ENCODE data around the gene TH.

TH gene

DNA sequence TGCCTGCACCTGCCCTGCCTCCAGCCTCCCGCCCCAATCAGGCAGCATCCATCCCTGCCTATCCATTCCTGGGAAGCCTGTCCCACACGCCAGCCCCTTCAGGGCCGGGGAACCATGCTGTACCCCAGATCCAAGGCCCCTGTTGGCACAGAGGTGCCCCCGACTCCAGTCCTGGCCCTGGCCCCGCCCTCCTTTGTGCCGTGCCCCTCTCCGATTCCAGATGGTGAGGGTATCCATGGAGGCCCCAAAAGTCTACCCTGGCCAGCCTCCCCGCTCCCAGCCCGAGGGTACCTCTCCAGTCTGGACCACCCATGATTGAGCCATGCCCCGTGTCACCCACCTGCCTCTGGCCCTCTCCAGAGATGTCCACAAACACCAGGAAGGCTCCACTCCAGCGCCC lies 2.7 kb upstream of the TH start:
- no peak overlapping the region for H3K27ac ChIP-seq (ENCODE audit: low read depth, low read length, poor library complexity, severe bottlenecking)
- no peaks in the 10 kb centered on the region for H3K9me2 ChIP-seq (ENCODE audit: low read depth, low read length)
- H3K9ac ChIP-seq (ENCODE audit: low read length): no peak overlapping the region
- H4K20me1 ChIP-seq (ENCODE audit: insufficient read depth, low read length): no peaks in the 10 kb centered on the region
- no peak overlapping the region for H3K4me2 ChIP-seq (ENCODE audit: low read length)
- H3K27me3 ChIP-seq (ENCODE audit: insufficient read depth, low read length): peaks cover 8% of the 10 kb centered on the region; the same call in 1 of the 2 replicates
- H3K4me1 ChIP-seq (ENCODE audit: insufficient read depth, low read length, severe bottlenecking): no peaks in the 10 kb centered on the region
- no peak for TF ChIP-seq EZH2 (IDR thresholded peaks at IDR 0.05; ENCODE audit: borderline replicate concordance, low read length)
- TF ChIP-seq, protein P1, sequence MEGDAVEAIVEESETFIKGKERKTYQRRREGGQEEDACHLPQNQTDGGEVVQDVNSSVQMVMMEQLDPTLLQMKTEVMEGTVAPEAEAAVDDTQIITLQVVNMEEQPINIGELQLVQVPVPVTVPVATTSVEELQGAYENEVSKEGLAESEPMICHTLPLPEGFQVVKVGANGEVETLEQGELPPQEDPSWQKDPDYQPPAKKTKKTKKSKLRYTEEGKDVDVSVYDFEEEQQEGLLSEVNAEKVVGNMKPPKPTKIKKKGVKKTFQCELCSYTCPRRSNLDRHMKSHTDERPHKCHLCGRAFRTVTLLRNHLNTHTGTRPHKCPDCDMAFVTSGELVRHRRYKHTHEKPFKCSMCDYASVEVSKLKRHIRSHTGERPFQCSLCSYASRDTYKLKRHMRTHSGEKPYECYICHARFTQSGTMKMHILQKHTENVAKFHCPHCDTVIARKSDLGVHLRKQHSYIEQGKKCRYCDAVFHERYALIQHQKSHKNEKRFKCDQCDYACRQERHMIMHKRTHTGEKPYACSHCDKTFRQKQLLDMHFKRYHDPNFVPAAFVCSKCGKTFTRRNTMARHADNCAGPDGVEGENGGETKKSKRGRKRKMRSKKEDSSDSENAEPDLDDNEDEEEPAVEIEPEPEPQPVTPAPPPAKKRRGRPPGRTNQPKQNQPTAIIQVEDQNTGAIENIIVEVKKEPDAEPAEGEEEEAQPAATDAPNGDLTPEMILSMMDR (IDR thresholded peaks at IDR 0.05; ENCODE audit: low read length): no peak
- no peaks in the 10 kb centered on the region for H3K36me3 ChIP-seq (ENCODE audit: insufficient read depth, low read length)
- no peaks in the 10 kb centered on the region for H3K79me2 ChIP-seq (ENCODE audit: insufficient read depth, low read length)
- no peak overlapping the region for H2AFZ ChIP-seq (ENCODE audit: low read length)
- no peak overlapping the region for H3K4me3 ChIP-seq (ENCODE audit: low read depth, low read length, poor library complexity, severe bottlenecking)
- no peaks in the 10 kb centered on the region for H3K9me3 ChIP-seq (ENCODE audit: low read length)
- no peaks in the 10 kb centered on the region for H3F3A ChIP-seq (ENCODE audit: insufficient read depth, low read length)

DNA sequence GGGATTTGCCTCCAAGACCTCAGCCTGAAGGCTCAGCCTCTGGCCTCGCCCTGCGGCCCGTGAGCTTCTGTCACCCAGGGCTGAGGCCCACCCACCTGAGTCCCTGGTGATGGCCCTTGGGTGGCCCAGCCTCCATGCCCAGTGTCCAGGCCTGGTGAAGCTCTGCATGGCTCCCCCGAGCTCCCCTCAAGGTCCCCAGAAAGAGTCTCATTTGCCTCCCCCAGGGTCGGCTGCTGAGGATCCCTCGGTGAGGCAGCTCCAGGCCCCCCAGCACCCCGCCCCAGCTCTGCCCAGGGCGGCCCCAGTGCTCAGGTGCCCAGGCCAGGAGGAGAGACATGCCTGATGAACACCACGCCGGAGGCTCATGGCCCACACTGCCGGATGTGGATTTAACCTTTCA lies 2.1 kb upstream of the TH start:
- Histone ChIP-seq H3K9ac (ENCODE audit: low read length) (no peak overlapping the region), H3K27ac (ENCODE audit: low read depth, low read length, poor library complexity, severe bottlenecking) (no peak overlapping the region), H3K9me2 (ENCODE audit: low read depth, low read length) (no peaks in the 10 kb centered on the region), H3F3A (ENCODE audit: insufficient read depth, low read length) (no peaks in the 10 kb centered on the region), H3K4me3 (ENCODE audit: low read depth, low read length, poor library complexity, severe bottlenecking) (no peak overlapping the region), H3K9me3 (ENCODE audit: low read length) (no peaks in the 10 kb centered on the region), H4K20me1 (ENCODE audit: insufficient read depth, low read length) (no peaks in the 10 kb centered on the region), H3K4me2 (ENCODE audit: low read length) (no peak overlapping the region), H3K79me2 (ENCODE audit: insufficient read depth, low read length) (no peaks in the 10 kb centered on the region), H3K36me3 (ENCODE audit: insufficient read depth, low read length) (no peaks in the 10 kb centered on the region), H2AFZ (ENCODE audit: low read length) (no peak overlapping the region), H3K4me1 (ENCODE audit: insufficient read depth, low read length, severe bottlenecking) (no peaks in the 10 kb centered on the region), H3K27me3 (ENCODE audit: insufficient read depth, low read length) (peaks cover 8% of the 10 kb centered on the region; the same call in 1 of the 2 replicates)
- TF ChIP-seq, protein P1 (IDR thresholded peaks at IDR 0.05; ENCODE audit: low read length): no peak
- no peak for TF ChIP-seq EZH2 (IDR thresholded peaks at IDR 0.05; ENCODE audit: borderline replicate concordance, low read length)

DNA sequence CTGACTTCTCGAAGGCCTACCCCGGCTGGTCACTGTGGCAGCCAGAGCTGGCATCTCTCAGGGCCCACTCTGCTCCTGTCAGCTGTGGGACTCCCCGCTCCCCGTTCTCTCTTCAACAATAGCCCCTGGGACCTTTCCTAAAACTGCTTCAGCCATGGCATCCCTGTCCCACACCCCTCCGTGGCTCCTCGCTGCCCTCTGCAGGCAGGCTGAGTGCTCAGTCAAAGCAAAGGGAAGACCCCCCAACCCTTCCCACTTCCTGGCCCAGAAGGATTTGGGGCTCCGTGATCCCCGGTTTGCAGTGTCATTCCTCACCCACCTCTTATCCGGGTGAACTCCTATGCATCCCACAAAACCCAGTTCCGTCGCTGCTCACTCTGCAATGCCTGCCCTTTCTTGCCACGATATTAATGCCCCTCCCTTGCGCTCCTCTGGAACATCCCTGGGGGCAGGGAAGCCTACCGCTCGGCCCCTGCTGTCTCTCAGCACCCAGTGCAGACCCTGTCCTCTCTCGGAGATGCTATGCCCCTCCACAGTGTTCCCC lies 1.6 kb upstream of the TH start:
- Histone ChIP-seq H3K9ac (ENCODE audit: low read length) (no peak overlapping the region), H3K9me3 (ENCODE audit: low read length) (no peaks in the 10 kb centered on the region), H3K36me3 (ENCODE audit: insufficient read depth, low read length) (no peaks in the 10 kb centered on the region), H2AFZ (ENCODE audit: low read length) (no peak overlapping the region), H3F3A (ENCODE audit: insufficient read depth, low read length) (no peaks in the 10 kb centered on the region), H3K4me1 (ENCODE audit: insufficient read depth, low read length, severe bottlenecking) (no peaks in the 10 kb centered on the region), H3K27me3 (ENCODE audit: insufficient read depth, low read length) (peaks cover 8% of the 10 kb centered on the region; the same call in 1 of the 2 replicates), H3K27ac (ENCODE audit: low read depth, low read length, poor library complexity, severe bottlenecking) (no peak overlapping the region), H3K79me2 (ENCODE audit: insufficient read depth, low read length) (no peaks in the 10 kb centered on the region), H3K4me2 (ENCODE audit: low read length) (no peak overlapping the region), H3K4me3 (ENCODE audit: low read depth, low read length, poor library complexity, severe bottlenecking) (no peak overlapping the region), H3K9me2 (ENCODE audit: low read depth, low read length) (no peaks in the 10 kb centered on the region), H4K20me1 (ENCODE audit: insufficient read depth, low read length) (no peaks in the 10 kb centered on the region)
- TF ChIP-seq, protein P1 (IDR thresholded peaks at IDR 0.05; ENCODE audit: low read length): peak; percentile 21; the same call in 1 of the 2 replicates
- TF ChIP-seq EZH2 (IDR thresholded peaks at IDR 0.05; ENCODE audit: borderline replicate concordance, low read length): no peak
